ENCODE measurements around the gene MRFAP1. TPM values are rescaled to one million over a fixed set of nuclear protein-coding genes. Genes with fewer than 3 reads are reported as not detected.
"Not testable (repeated sequence)": the region's sequence is repeated elsewhere in the genome, so short reads cannot be mapped to it uniquely, and the experiment has no call there.

Gene MRFAP1
- total RNA-seq, 1 donor from 2014 or later: 115 TPM

DNA sequence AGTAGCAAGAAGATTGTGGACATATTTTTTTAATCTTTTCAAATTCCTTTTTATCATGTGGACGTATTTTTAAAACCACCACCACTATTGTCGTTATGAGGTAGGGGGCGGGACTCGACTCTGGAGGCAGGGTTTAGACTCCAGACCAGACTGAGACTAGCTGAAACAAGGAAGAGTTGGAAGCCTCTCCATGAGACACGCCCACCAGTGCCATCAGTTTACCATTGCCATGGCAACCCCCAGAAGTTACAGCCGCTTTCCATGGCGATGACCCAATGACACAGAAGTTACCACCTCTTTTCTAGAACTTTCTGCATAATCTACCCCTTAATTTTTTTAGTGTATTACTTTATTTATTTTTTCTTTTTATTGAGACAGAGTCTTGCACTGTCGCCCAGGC, 8.7 kb downstream of the MRFAP1 start:
- DNase-seq (ENCODE audit: low spot score): no peak
- no peaks in the 10 kb centered on the region for H3K4me1 Mint-ChIP-seq (ENCODE audit: low read depth)
- no peak overlapping the region for H3K4me3 Mint-ChIP-seq
- intact Hi-C loops (cut with micrococcal nuclease): loop anchor here (10.0 kb wide), 1 partner anchor 1796 kb away; the partner anchor contains the start of genes ACOX3 and TRMT44
- peaks cover 5% of the 10 kb centered on the region for H3K27me3 Mint-ChIP-seq (ENCODE audit: insufficient read depth)
- no peak overlapping the region for H3K27ac Mint-ChIP-seq
- H3K36me3 Mint-ChIP-seq (ENCODE audit: low read depth): peaks cover 4% of the 10 kb centered on the region
- no peaks in the 10 kb centered on the region for H3K9me3 Mint-ChIP-seq

DNA sequence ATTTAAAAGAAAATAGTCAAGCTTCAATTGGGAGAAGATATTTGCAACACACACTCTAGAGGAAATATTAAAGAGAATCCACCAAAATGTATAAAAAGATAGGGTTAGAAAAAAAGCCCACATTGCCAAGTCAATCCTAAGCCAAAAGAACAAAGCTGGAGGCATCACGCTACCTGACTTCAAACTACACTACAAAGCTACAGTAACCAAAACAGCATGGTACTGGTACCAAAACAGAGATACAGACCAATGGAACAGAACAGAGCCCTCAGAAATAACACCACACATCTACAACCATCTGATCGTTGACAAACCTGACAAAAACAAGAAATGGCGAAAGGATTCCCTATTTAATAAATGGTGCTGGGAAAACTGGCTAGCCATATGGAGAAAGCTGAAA, 13.7 kb downstream of the MRFAP1 start:
- H3K36me3 Mint-ChIP-seq (ENCODE audit: low read depth); intact Hi-C loops (cut with micrococcal nuclease); H3K4me1 Mint-ChIP-seq (ENCODE audit: low read depth); H3K27ac Mint-ChIP-seq; H3K4me3 Mint-ChIP-seq; H3K27me3 Mint-ChIP-seq (ENCODE audit: insufficient read depth); DNase-seq (ENCODE audit: low spot score): not testable (repeated sequence)
- peaks cover 10% of the 10 kb centered on the region for H3K9me3 Mint-ChIP-seq

DNA sequence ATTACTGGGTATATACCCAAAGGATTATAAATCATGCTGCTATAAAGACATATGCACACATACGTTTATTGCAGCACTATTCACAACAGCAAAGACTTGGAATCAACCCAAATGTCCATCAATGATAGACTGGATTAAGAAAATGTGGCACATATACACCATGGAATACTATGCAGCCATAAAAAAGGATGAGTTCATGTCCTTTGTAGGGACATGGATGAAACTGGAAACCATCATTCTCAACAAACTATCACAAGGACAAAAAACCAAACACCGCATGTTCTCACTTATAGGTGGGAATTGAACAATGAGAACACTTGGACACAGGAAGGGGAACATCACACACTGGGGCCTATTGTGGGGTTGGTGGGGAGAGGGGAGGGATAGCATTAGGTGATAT, 14.8 kb downstream of the MRFAP1 start:
- intact Hi-C loops (cut with micrococcal nuclease); DNase-seq (ENCODE audit: low spot score); H3K27me3 Mint-ChIP-seq (ENCODE audit: insufficient read depth); H3K27ac Mint-ChIP-seq; H3K4me1 Mint-ChIP-seq (ENCODE audit: low read depth); H3K4me3 Mint-ChIP-seq; H3K36me3 Mint-ChIP-seq (ENCODE audit: low read depth): not testable (repeated sequence)
- H3K9me3 Mint-ChIP-seq: peaks cover 10% of the 10 kb centered on the region

DNA sequence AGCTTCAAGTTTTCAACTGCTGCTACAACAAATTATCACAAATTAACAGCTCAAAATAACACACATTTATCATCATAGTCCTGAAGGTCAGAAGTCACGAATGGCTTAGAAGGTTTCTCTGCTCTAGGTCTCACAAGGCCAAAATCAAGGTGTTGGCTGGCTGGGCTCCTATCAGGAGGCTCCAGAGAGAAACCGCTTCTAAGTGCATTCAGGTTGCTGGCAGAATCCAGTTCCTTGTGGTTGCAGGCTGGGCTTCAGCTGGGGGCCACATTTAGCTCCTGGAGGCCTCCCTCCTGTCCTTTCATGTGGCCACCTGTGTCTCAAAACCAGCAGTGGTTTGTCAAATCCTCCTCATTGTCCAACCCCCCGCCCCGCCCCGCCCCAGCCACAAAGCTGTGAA, 15.4 kb downstream of the MRFAP1 start:
- Mint-ChIP-seq H3K27ac (no peak overlapping the region), H3K27me3 (ENCODE audit: insufficient read depth) (peaks cover 11% of the 10 kb centered on the region), H3K4me1 (ENCODE audit: low read depth) (peaks cover 8% of the 10 kb centered on the region), H3K9me3 (peaks cover 10% of the 10 kb centered on the region), H3K4me3 (no peak overlapping the region), H3K36me3 (ENCODE audit: low read depth) (no peaks in the 10 kb centered on the region)
- DNase-seq (ENCODE audit: low spot score): no peak
- intact Hi-C loops (cut with micrococcal nuclease): no loop called here

DNA sequence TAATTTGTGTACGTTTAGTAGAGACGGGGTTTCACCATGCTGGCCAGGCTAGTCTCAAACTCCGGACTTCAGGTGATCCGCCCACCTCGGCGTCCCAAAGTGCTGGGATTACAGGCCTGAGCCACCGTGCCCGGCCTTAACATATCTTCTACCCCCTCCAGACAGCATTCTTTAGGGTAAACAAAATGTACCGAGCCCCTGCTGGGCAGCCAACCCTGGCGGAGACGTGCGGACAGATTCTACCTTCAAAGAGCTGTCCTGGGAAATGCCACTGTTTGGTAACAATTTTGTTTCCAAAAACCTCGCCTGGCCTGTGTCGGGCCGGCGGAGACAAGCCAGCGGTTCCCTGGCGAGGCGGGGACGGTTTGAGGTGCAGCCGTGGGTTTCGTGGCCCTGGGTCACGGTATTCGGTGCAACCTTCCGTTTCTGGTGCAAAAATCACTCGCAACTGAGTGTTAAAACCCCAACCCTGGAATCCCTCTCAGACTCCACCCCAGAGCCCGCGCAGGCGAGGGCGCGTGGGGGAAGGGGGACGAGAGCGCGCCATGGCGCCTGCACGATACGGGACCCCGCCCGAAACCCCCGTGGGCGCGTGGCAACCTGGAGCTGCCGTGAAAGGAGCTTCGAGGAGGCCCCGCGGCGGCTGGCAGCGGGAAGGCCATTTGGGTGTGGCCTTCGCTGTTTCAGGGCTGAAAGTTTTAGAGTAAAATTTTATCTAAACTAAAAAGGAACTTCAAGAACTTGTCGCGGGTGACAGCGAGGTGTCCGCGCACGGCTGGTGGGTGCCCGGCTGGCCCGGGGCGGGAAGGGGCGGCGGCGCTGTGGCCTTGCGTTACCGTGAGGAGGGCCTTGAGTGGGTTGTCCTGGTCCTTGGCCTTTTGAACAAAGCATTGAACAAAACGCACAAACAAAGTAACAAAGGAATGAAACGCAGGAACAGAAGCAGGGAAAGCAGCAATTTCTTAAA, 17.0 kb downstream of the MRFAP1 start:
- intact Hi-C loops (cut with micrococcal nuclease): loop anchor here (2.0 kb wide), 2 partner anchors 15 to 17 kb away; partner anchors contain the start of gene MRFAP1
- Mint-ChIP-seq H3K4me1 (ENCODE audit: low read depth) (peaks cover 8% of the 10 kb centered on the region), H3K27me3 (ENCODE audit: insufficient read depth) (peaks cover 22% of the 10 kb centered on the region), H3K36me3 (ENCODE audit: low read depth) (no peaks in the 10 kb centered on the region), H3K27ac (no peak overlapping the region), H3K9me3 (peaks cover 10% of the 10 kb centered on the region), H3K4me3 (no peak overlapping the region)
- no peak for DNase-seq (ENCODE audit: low spot score)

DNA sequence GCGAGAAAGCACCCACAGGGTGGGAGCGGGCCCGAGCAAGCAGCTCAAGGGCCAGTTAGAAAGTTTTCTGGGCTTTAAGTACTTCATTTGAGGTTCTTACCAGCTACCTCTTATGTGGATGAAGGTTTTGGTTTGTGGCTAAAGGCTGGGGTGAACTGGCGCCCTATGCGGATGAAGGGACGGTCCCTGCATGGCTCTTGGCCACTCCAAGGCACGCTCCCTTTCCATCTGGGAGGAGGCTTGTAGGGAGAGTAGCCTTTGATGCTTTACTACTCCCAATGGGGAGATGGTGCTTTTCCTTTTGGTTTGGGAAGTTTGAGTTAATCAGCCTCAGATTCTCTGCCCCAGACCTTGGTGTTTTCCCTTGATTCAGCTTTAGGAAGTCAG, 17.7 kb downstream of the MRFAP1 start:
- Mint-ChIP-seq H3K9me3 (peaks cover 10% of the 10 kb centered on the region), H3K4me3 (peak overlapping the region; percentile 59), H3K27me3 (ENCODE audit: insufficient read depth) (peaks cover 28% of the 10 kb centered on the region), H3K4me1 (ENCODE audit: low read depth) (peaks cover 8% of the 10 kb centered on the region), H3K27ac (no peak overlapping the region), H3K36me3 (ENCODE audit: low read depth) (no peaks in the 10 kb centered on the region)
- intact Hi-C loops (cut with micrococcal nuclease): loop anchor here (2.0 kb wide), 2 partner anchors 15 to 17 kb away; partner anchors contain the start of gene MRFAP1
- no peak for DNase-seq (ENCODE audit: low spot score)

DNA sequence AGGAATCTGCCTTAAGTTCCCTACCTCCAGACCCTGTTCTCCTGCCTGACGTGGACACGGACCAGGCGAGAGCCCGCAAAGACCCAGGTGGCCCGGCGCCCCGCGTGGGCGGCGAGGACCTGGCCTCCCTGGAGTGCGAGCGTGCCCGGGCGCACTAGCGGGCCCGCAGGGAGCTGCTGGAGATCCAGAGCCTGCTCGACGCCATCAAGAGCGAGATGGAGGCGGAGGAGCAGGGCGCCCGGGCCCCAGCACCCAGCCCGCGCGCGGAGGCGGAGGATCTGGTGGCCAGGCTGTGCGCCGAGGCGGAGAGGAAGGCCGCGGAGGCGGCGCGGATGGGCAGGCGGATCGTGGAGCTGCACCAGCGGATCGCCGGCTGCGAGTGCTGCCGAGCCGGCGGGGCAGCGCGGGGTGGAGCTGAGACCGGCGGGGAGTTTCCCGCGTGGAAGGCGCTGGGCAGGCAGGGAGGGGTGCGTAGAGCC, 18.2 kb downstream of the MRFAP1 start:
- Mint-ChIP-seq H3K9me3 (peaks cover 10% of the 10 kb centered on the region), H3K36me3 (ENCODE audit: low read depth) (no peaks in the 10 kb centered on the region), H3K4me3 (peak overlapping the region; percentile 59), H3K27ac (no peak overlapping the region), H3K27me3 (ENCODE audit: insufficient read depth) (peaks cover 31% of the 10 kb centered on the region), H3K4me1 (ENCODE audit: low read depth) (peaks cover 8% of the 10 kb centered on the region)
- peak; percentile 44 for DNase-seq (ENCODE audit: low spot score)
- intact Hi-C loops (cut with micrococcal nuclease): loop anchor here (2.0 kb wide), 2 partner anchors 14 to 18 kb away; partner anchors contain the start of gene MRFAP1

DNA sequence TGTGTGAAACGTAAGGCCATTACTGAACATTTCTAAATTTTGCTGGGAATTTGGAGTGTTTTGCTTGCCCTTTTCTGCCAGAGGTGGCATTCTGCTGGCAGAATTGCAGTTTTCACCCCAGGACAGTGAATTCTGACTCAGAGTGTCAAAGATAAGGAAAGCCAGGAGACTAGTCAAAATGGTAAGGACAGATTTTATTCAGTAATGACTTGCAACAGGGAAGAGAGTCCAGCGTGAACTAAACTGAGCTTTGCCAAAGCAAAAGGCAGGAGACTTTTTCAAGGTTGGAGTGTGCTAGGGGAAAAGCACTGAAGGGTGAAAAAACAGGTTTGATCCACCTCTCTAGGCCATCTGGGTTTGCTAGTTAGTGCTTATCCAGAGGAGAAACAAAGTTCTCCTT, 19.4 kb downstream of the MRFAP1 start:
- Mint-ChIP-seq H3K4me3 (no peak overlapping the region), H3K27ac (no peak overlapping the region), H3K4me1 (ENCODE audit: low read depth) (peaks cover 8% of the 10 kb centered on the region), H3K36me3 (ENCODE audit: low read depth) (no peaks in the 10 kb centered on the region), H3K9me3 (peaks cover 10% of the 10 kb centered on the region), H3K27me3 (ENCODE audit: insufficient read depth) (peaks cover 35% of the 10 kb centered on the region)
- intact Hi-C loops (cut with micrococcal nuclease): loop anchor here (2.0 kb wide), 2 partner anchors 13 to 19 kb away; partner anchors contain the start of gene MRFAP1
- DNase-seq (ENCODE audit: low spot score): no peak

DNA sequence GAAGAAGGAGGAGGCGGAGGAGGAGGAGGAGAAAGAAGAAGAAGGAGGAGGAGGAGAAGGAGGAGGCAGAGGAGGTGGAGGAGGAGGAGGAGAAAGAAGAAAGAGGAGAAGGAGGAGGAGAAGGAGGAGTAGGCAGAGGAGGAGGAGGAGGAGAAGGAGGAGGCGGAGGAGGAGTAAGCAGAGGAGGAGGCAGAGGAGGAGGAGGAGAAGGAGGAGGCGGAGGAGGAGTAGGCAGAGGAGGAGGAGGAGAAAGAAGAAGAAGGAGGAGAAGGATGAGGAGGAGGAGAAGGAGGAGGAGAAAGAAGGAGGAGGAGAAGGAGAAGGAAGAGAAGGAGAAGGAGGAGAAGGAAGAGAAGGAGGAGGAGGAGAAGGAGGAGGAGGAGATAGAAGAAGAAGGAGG, 19.9 kb downstream of the MRFAP1 start:
- no peak for DNase-seq (ENCODE audit: low spot score)
- Mint-ChIP-seq H3K9me3 (peaks cover 5% of the 10 kb centered on the region), H3K27ac (no peak overlapping the region), H3K36me3 (ENCODE audit: low read depth) (no peaks in the 10 kb centered on the region), H3K4me3 (no peak overlapping the region), H3K4me1 (ENCODE audit: low read depth) (peaks cover 8% of the 10 kb centered on the region), H3K27me3 (ENCODE audit: insufficient read depth) (peaks cover 35% of the 10 kb centered on the region)
- intact Hi-C loops (cut with micrococcal nuclease): no loop called here

DNA sequence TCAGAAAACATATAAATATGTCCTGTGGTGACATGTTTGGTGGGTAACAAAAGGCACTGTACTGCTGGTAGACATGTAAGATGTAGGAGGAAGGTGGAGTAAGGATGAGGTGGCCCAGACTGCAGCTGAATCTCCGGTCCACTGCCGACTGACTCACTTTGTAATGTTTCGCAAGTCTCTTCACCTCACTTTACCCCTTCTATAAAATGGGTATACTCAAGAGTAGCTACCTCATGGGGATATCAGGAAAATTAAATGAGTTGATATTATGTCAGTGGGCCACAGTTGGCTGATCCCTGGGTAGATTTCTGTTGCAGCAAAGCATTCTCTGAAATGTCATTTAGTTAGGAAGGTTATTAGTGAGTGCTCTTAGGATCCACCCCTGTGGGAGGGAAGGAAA, 22.1 kb downstream of the MRFAP1 start:
- H3K27ac Mint-ChIP-seq: no peak overlapping the region
- H3K27me3 Mint-ChIP-seq (ENCODE audit: insufficient read depth): peaks cover 35% of the 10 kb centered on the region
- DNase-seq (ENCODE audit: low spot score): no peak
- peaks cover 8% of the 10 kb centered on the region for H3K4me1 Mint-ChIP-seq (ENCODE audit: low read depth)
- no peaks in the 10 kb centered on the region for H3K36me3 Mint-ChIP-seq (ENCODE audit: low read depth)
- H3K9me3 Mint-ChIP-seq: no peaks in the 10 kb centered on the region
- no peak overlapping the region for H3K4me3 Mint-ChIP-seq
- intact Hi-C loops (cut with micrococcal nuclease): no loop called here

DNA sequence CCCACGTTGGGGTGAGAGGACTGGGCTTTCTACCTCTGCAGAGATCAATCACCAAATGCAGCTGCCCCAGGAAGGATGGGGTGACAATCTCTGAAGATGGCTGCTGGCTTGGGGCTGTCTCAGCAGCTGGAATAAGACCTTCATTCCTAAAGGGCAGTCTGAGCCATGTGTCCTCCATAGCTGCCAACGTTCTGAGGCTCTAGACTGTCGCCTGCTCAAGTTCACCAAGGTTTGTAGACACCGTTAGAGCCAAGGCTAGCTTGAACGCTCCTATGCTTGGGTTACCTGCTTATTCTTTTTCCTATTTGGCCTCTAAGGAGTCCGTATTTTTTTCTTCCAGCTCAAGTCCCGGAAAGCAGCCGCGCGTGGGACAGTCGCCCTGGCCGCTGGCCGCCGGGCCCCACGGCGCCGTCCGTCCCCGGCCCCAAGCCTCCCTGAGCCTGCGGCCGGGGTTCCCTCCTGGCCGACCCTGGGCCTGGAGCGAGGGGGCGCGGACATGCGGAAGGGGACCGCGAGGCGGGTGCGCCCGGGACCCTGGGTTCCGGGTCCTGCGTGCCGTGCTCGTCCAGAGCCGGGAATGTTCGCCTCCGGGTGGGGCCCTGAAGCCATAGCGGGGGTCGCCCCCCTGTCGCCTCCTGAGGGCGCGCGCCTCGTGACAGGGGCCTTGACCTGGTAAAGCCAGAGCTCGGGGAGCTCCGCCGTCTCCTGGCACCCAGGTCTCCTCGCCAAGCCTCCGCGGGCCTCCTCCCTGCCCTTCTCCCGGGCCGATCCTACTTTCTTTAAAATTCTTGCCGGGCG, 23.3 kb downstream of the MRFAP1 start:
- intact Hi-C loops (cut with micrococcal nuclease): no loop called here
- no peak overlapping the region for H3K4me3 Mint-ChIP-seq
- H3K27me3 Mint-ChIP-seq (ENCODE audit: insufficient read depth): peaks cover 37% of the 10 kb centered on the region
- H3K27ac Mint-ChIP-seq: no peak overlapping the region
- no peaks in the 10 kb centered on the region for H3K9me3 Mint-ChIP-seq
- peaks cover 8% of the 10 kb centered on the region for H3K4me1 Mint-ChIP-seq (ENCODE audit: low read depth)
- H3K36me3 Mint-ChIP-seq (ENCODE audit: low read depth): no peaks in the 10 kb centered on the region
- DNase-seq (ENCODE audit: low spot score): no peak

DNA sequence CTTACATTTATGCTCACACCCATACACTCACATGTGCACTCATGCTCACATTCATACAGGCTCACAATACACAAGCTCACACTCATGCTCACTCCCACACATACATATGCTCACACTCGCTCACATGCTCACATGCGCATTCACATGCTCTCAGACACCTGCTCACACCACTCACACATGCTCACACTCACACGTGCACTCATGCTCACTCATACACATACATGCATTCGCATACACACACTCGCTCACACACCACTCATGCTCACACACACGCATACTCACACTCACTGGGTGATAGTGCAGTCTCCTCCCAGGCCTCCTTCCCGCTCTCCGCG, 24.8 kb downstream of the MRFAP1 start:
- Mint-ChIP-seq H3K9me3 (no peaks in the 10 kb centered on the region), H3K4me1 (ENCODE audit: low read depth) (peaks cover 1% of the 10 kb centered on the region), H3K4me3 (no peak overlapping the region), H3K27me3 (ENCODE audit: insufficient read depth) (peaks cover 30% of the 10 kb centered on the region), H3K36me3 (ENCODE audit: low read depth) (no peaks in the 10 kb centered on the region), H3K27ac (no peak overlapping the region)
- no peak for DNase-seq (ENCODE audit: low spot score)
- intact Hi-C loops (cut with micrococcal nuclease): no loop called here

DNA sequence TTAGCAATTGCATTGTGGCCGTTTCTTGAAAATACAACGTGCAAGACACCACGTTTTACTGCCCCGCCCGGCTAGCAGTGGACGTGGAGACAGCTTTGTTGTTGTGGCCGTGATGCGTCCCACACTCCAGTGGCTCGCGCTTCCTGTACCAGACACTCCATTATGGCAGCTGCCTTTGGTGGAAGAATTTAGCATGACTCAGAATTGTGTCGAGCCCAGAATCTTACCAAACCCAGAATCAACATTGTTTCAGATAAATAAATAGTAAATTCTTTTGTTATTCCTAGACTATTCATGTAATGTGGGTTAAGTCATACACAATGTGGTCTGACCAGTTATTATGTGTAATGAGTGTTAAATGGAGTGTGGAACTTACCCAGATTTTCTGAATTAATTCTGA, 27.9 kb downstream of the MRFAP1 start:
- no peak for DNase-seq (ENCODE audit: low spot score)
- H3K27me3 Mint-ChIP-seq (ENCODE audit: insufficient read depth): peaks cover 10% of the 10 kb centered on the region
- peaks cover 5% of the 10 kb centered on the region for H3K4me1 Mint-ChIP-seq (ENCODE audit: low read depth)
- intact Hi-C loops (cut with micrococcal nuclease): no loop called here
- no peaks in the 10 kb centered on the region for H3K9me3 Mint-ChIP-seq
- H3K4me3 Mint-ChIP-seq: no peak overlapping the region
- no peak overlapping the region for H3K27ac Mint-ChIP-seq
- H3K36me3 Mint-ChIP-seq (ENCODE audit: low read depth): no peaks in the 10 kb centered on the region

Data from activated T-helper 1 cell treated with anti-CD3 and anti-CD28 coated beads, Interleukin-12 subunit alpha, Interleukin-12 subunit beta, Interleukin-2, Interleukin-4 antibody, amounts not matched to agents 30 ng/mL and 10 ng/mL and 1 ng/mL, durations not matched to agents 14 hours and 24 hours and 36 hours (primary cell).